Bronchial epithelial cell (primary cell): ENCODE data around the gene SEC23A. TPM values are rescaled to one million over a fixed set of nuclear protein-coding genes. Genes with fewer than 3 reads are reported as not detected.
"Not testable (repeated sequence)": the region's sequence is repeated elsewhere in the genome, so short reads cannot be mapped to it uniquely, and the experiment has no call there.

Experiments
- DNase-seq: peaks from one replicate; pipeline ENCODE4 v3.0.0-alpha.2; 2010; ENCODE audit warnings: low read depth
- FAIRE-seq: peaks from 2 replicates; lab custom pipeline; 2011; peaks lifted over from hg19 to GRCh38; lab: Jason Lieb, UNC
- H3K27me3 ChIP-seq: 2 replicates; pipeline ENCODE4 v1.5.1; 2011; ENCODE audit warnings: low read length; ENCODE audit not compliant: control insufficient read depth, insufficient read depth
- H3K36me3 ChIP-seq: 2 replicates; pipeline ENCODE4 v1.5.1; 2011; ENCODE audit warnings: low read length; ENCODE audit not compliant: control insufficient read depth, insufficient read depth
- H3K4me3 ChIP-seq: 2 replicates; pipeline ENCODE4 v1.5.1; 2011; ENCODE audit warnings: mild to moderate bottlenecking, low read depth, low read length, control low read depth
- CTCF ChIP-seq: IDR thresholded peaks from 2 replicates; pipeline ENCODE4 v1.5.1; 2011; ENCODE audit warnings: mild to moderate bottlenecking, moderate library complexity, low read length, control low read depth, inconsistent platforms; ENCODE audit not compliant: insufficient read depth, severe bottlenecking
- total RNA-seq: library from RNA; depleted of rRNA; stranded (reverse); fragments of >200 nt; gene quantifications from 2 replicates; pipeline ENCODE4 v1.2.1, GENCODE V29; 2014

Gene SEC23A
- total RNA-seq, 1 donor from 2014 or later = 211 TPM

- FAIRE-seq = no peak
- Histone ChIP-seq H3K4me3 (no peak overlapping the region), H3K36me3 (peaks cover 4% of the 10 kb centered on the region), H3K27me3 (no peaks in the 10 kb centered on the region)
- no peak for TF ChIP-seq CTCF
- DNase-seq = no peak
Observed at GRCh38 chr14:39071096-39071495, 31.9 kb downstream of the SEC23A start.

- H3K36me3 ChIP-seq = peaks cover 4% of the 10 kb centered on the region
- no peaks in the 10 kb centered on the region for H3K27me3 ChIP-seq
- TF ChIP-seq CTCF = no peak
- DNase-seq (no peak), FAIRE-seq (no peak)
- H3K4me3 ChIP-seq = no peak overlapping the region
Observed at GRCh38 chr14:39069923-39070322, 33.1 kb downstream of the SEC23A start.

- not testable (repeated sequence) for H3K27me3 ChIP-seq, H3K4me3 ChIP-seq, FAIRE-seq, DNase-seq, H3K36me3 ChIP-seq
Observed at GRCh38 chr14:39069169-39069805, 33.7 kb downstream of the SEC23A start.

GRCh38 chr14:39060818-39061437, 42.1 kb downstream of the SEC23A start:
- TF ChIP-seq CTCF = no peak
- peaks cover 2% of the 10 kb centered on the region for H3K36me3 ChIP-seq

GRCh38 chr14:39055786-39056474, 47.1 kb downstream of the SEC23A start:
- no peak for FAIRE-seq
- no peak for TF ChIP-seq CTCF
- peaks cover 11% of the 10 kb centered on the region for H3K36me3 ChIP-seq
- no peaks in the 10 kb centered on the region for H3K27me3 ChIP-seq
- H3K4me3 ChIP-seq = no peak overlapping the region
- no peak for DNase-seq

More at GRCh38 chr14:39060818-39061437, 42.1 kb downstream of the SEC23A start:
- H3K27me3 ChIP-seq = no peaks in the 10 kb centered on the region
- no peak overlapping the region for H3K4me3 ChIP-seq
- DNase-seq (no peak), FAIRE-seq (no peak)

GRCh38 chr14:39052869-39053454, 50.1 kb downstream of the SEC23A start:
- not testable (repeated sequence) for H3K4me3 ChIP-seq, H3K27me3 ChIP-seq, FAIRE-seq, DNase-seq
- H3K36me3 ChIP-seq = peaks cover 11% of the 10 kb centered on the region
